Measurements from ENCODE around the gene ZNF185. TPM values are rescaled to one million over a fixed set of nuclear protein-coding genes. Genes with fewer than 3 reads are reported as not detected.
A peak's percentile ranks its signal among the peaks of the same experiment; 100 is the strongest.

ZNF185 gene
- total and polyA plus RNA-seq, 9 of the 15 experiments (the other 6 are each of a cell fraction or from before 2014, with no cell fraction given): 0.08 to 1.1 (median 0.22) TPM

GRCh38 chrX:152866386-152866785 lies 31.5 kb upstream of the ZNF185 start:
- POLR2A ChIA-PET: no interaction called here
- CTCF ChIA-PET (ENCODE audit: low intra/inter-chr PET ratio): no interaction called here
- no peak overlapping the region for H2AFZ ChIP-seq (ENCODE audit: low read depth, low read length)

More at GRCh38 chrX:152866386-152866785, 31.5 kb upstream of the ZNF185 start:
- Histone ChIP-seq H3K9me3 (replicated peaks; ENCODE audit: control insufficient read depth, insufficient read depth, low read depth, low read length) (no peaks in the 10 kb centered on the region), H4K20me1 (replicated peaks; ENCODE audit: control insufficient read depth, insufficient read depth, low read length) (no peaks in the 10 kb centered on the region), H3K4me1 (replicated peaks in 1 of 2; ENCODE audit: control insufficient read depth in 2 of 2, insufficient read depth in 2 of 2, low read length in 2 of 2) (no peaks in the 10 kb centered on the region), H3K4me3 (no peak overlapping the region), H3K27ac (ENCODE audit: extremely low read depth, low read depth, low read length) (no peak overlapping the region), H3K9me1 (ENCODE audit: control insufficient read depth, insufficient read depth, low read length) (no peaks in the 10 kb centered on the region), H3K36me3 (ENCODE audit: control insufficient read depth, insufficient read depth, low read length) (peaks cover 78% of the 10 kb centered on the region; the same call in 2 of the 3 replicates), H3K79me2 (ENCODE audit: control insufficient read depth, insufficient read depth, low read length) (no peaks in the 10 kb centered on the region), H3K4me2 (ENCODE audit: insufficient read depth, low read length) (no peak overlapping the region), H3K9ac (ENCODE audit: insufficient read depth in 1 of 2, low read depth in 2 of 2, low read length in 2 of 2) (no peak overlapping the region), H3K27me3 (ENCODE audit: control insufficient read depth in 2 of 2, insufficient read depth in 2 of 2, low read length in 2 of 2) (no peaks in the 10 kb centered on the region)
- ATAC-seq: no peak
- DNase-seq (ENCODE audit: extremely low read depth in 1 of 4, low spot score in 3 of 4): no peak
- FAIRE-seq: no peak
- BruUV-seq (replicated peaks): no TSS peak
- intact Hi-C loops (cut with micrococcal nuclease) (no loop called here), in situ Hi-C loops (cut with MboI) (no loop called here)
- TF ChIP-seq RFX1 (IDR thresholded peaks at IDR 0.05) (peak; percentile 39; the same call in 1 of the 2 replicates), ZBTB12 (CRISPR knock-in tag; IDR thresholded peaks at IDR 0.05) (no peak), ETV6 (IDR thresholded peaks at IDR 0.05; ENCODE audit: borderline replicate concordance in 1 of 2, low read depth in 2 of 2, low read length in 1 of 2) (no peak), ETV6 (CRISPR knock-in tag; IDR thresholded peaks at IDR 0.05; ENCODE audit: borderline replicate concordance) (no peak), JUN (IDR thresholded peaks at IDR 0.05; ENCODE audit: borderline replicate concordance, low read depth, low read length) (no peak), JUN (CRISPR knock-in tag; IDR thresholded peaks at IDR 0.05; ENCODE audit: borderline replicate concordance) (no peak)
- 89% methylated on average over 5 of the region's 5 CpGs for WGBS (ENCODE audit: insufficient coverage, low coverage, missing lambda C conversion rate)
